K562 (cell line): ENCODE results near the gene SRF. TPM values are rescaled to one million over a fixed set of nuclear protein-coding genes. Genes with fewer than 3 reads are reported as not detected.

Experiments used
- DPF2 ChIP-seq: fragments of 450-650 bp; IDR thresholded peaks from 2 replicates; pipeline ENCODE4 v1.6.1; 2016
- KDM2B ChIP-seq: fragments of 250-450 bp; sonication (Bioruptor Pico); IDR thresholded peaks from 2 replicates; pipeline ENCODE4 v1.8.0; 2021; ENCODE audit warnings: mild to moderate bottlenecking, moderate library complexity
- KLF13 ChIP-seq: fragments of 450-650 bp; IDR thresholded peaks from 2 replicates; pipeline ENCODE4 v1.6.1; 2016; ENCODE audit warnings: missing genetic modification characterization, low read depth, mild to moderate bottlenecking, missing compliant biosample characterization, moderate library complexity, borderline replicate concordance
- MTF1 ChIP-seq: fragments of 250-450 bp; sonication (Bioruptor Pico); IDR thresholded peaks from 2 replicates; pipeline ENCODE4 v1.9.0; 2021; ENCODE audit warnings: moderate library complexity, mild to moderate bottlenecking, inconsistent platforms, borderline replicate concordance
- RFX7 ChIP-seq: fragments of 250-450 bp; sonication (Bioruptor Pico); IDR thresholded peaks from 2 replicates; pipeline ENCODE4 v1.5.1; 2021; ENCODE audit warnings: mild to moderate bottlenecking
- TAF1 ChIP-seq: IDR thresholded peaks from 2 replicates; pipeline ENCODE4 v1.6.1; 2011; ENCODE audit warnings: mild to moderate bottlenecking, low read length, moderate library complexity; ENCODE audit not compliant: insufficient read depth, control insufficient read depth, severe bottlenecking; ENCODE audit errors: extremely low read depth
- TCF7L2 ChIP-seq: fragments of 150-350 bp; IDR thresholded peaks from 2 replicates; pipeline ENCODE4 v1.6.1; 2016; ENCODE audit warnings: low read depth, mild to moderate bottlenecking, low read length, moderate library complexity
- TSC22D4 ChIP-seq: fragments of 450-650 bp; IDR thresholded peaks from 2 replicates; pipeline ENCODE4 v1.6.1; 2016; ENCODE audit warnings: missing genetic modification characterization, missing biosample characterization, control low read depth
- ZNF586 ChIP-seq: fragments of 450-650 bp; formaldehyde crosslinking; conservative IDR thresholded peaks from 2 replicates; pipeline ENCODE4 v1.4.0; 2020; ENCODE audit warnings: mild to moderate bottlenecking, moderate library complexity
- ZNF668 ChIP-seq: fragments of 250-450 bp; sonication (Bioruptor Pico); IDR thresholded peaks from 2 replicates; pipeline ENCODE4 v1.8.0; 2022; ENCODE audit warnings: mild to moderate bottlenecking, inconsistent platforms
- ZNF696 ChIP-seq: fragments of 250-450 bp; sonication (Bioruptor Pico); conservative IDR thresholded peaks from 2 replicates; pipeline ENCODE4 v1.4.0; 2020; ENCODE audit warnings: mild to moderate bottlenecking, moderate library complexity
- ZSCAN32 ChIP-seq: fragments of 450-650 bp; formaldehyde crosslinking; IDR thresholded peaks from 2 replicates; pipeline ENCODE4 v1.4.0; 2020; ENCODE audit warnings: mild to moderate bottlenecking, moderate library complexity
- polyA plus RNA-seq, 8 experiments: library from polyadenylated mRNA; depleted of rRNA in 4 of 8; stranded (reverse) in 5 of 8; unstranded in 3 of 8; fragments of >200 nt; fragmentation: Nextera tagmentation in 2 of 8; fragmentation: Illumina TruSeq in 1 of 8; extraction: Ambion mirVana in 2 of 8; extraction: Trizol in 1 of 8; gene quantifications; 2 replicates each; pipeline versions ENCODE4 v1.2.1 to v1.2.3, GENCODE V29; 2011 to 2014; ENCODE audit warnings: inconsistent platforms in 1 of 8, missing spikeins in 1 of 8
- total RNA-seq, 7 experiments: library from RNA; depleted of rRNA in 6 of 7; stranded (reverse); fragments of >200 nt in 6 of 7; fragmentation: Illumina TruSeq in 2 of 7; extraction: Trizol in 2 of 7; gene quantifications; 2 replicates each; pipeline versions ENCODE4 v1.2.1 to v1.2.3, GENCODE V29; 2011 to 2021; ENCODE audit warnings: low replicate concordance in 1 of 7
- TF ChIP-seq, protein P1 (sequence below): fragments of 450-650 bp; IDR thresholded peaks from 2 replicates; pipeline ENCODE4 v1.6.1; 2016; ENCODE audit warnings: antibody characterized with exemption
- TF ChIP-seq, protein P2 (sequence below): fragments of 250-450 bp; sonication (Bioruptor Pico); IDR thresholded peaks from 2 replicates; pipeline ENCODE4 v1.5.0; 2021; ENCODE audit warnings: mild to moderate bottlenecking, borderline replicate concordance
- TF ChIP-seq, protein P3 (sequence below): fragments of 250-450 bp; sonication (Bioruptor Pico); IDR thresholded peaks from 2 replicates; pipeline ENCODE4 v1.4.0; 2020; ENCODE audit warnings: mild to moderate bottlenecking, moderate library complexity

The SRF gene
- total and polyA plus RNA-seq, 9 of the 15 experiments (the other 6 are each of a cell fraction or from before 2014, with no cell fraction given): 2.5 to 37.0 (median 24.6) TPM

DNA sequence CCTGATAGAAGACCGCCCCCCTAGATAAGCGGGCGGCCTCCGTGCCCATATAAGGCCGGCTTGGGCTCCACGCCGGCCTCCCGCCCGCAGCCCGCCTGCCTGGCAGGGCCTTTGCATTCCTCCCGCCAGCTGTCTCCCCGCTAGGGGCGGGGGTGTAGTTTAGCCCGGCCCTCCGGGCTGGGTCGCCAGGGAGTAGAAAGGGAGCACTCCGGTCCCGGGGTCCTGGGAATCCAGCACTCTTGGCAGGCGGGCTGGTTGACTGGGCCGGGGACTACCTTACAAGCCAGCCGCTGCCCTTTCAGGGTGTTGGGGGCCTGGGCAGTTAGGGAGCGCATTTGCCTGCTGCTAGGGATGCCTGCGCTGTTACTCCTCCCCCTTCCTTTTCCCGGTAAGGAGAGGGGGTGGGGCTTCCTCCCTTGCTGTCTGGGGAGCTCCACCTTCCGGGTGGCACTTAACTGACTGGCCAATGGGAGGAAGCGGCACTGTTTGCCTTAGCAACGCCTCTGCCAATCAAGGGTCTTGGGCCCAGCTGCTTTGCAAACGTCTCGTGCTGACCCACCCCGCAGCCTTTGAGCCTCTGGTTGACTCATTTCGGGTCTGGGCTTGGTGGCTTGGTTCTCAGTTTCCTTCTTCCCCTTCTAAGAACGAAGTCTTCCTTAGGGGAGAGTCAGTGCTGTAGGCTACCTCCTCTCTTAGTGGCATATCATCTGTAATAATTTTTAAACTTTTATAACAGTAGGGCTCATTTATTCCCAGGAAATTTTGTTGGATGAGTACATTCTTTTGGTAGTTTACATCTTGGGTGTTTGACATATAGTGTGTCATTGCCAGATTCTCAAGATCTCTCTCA, 3.4 kb downstream of the SRF start (continued):
- TF ChIP-seq KDM2B: 0 out of 2 replicates have a peak, but pooled peaks have one; percentile 61
- TF ChIP-seq DPF2: no peak
- no peak for TF ChIP-seq KLF13 (tag)
- TF ChIP-seq ZNF668 (CRISPR knock-in tag): 0 out of 2 replicates have a peak, but pooled peaks have one; percentile 54
- TF ChIP-seq ZNF696: no peak
- TF ChIP-seq TCF7L2: no peak
- TF ChIP-seq TAF1: no peak
- no peak for TF ChIP-seq MTF1 (CRISPR knock-in tag)
- TF ChIP-seq ZNF586 (CRISPR knock-in tag): no peak
- no peak for TF ChIP-seq TSC22D4 (tag)
- no peak for TF ChIP-seq ZSCAN32 (CRISPR knock-in tag)
- TF ChIP-seq, protein P1, sequence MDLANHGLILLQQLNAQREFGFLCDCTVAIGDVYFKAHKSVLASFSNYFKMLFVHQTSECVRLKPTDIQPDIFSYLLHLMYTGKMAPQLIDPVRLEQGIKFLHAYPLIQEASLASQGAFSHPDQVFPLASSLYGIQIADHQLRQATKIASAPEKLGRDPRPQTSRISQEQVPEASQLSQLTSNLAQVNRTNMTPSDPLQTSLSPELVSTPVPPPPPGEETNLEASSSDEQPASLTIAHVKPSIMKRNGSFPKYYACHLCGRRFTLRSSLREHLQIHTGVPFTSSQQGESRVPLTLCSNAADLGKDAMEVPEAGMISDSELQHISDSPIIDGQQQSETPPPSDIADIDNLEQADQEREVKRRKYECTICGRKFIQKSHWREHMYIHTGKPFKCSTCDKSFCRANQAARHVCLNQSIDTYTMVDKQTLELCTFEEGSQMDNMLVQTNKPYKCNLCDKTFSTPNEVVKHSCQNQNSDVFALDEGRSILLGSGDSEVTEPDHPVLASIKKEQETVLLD: no peak; the same call in 1 of the 2 replicates
- TF ChIP-seq, protein P2, sequence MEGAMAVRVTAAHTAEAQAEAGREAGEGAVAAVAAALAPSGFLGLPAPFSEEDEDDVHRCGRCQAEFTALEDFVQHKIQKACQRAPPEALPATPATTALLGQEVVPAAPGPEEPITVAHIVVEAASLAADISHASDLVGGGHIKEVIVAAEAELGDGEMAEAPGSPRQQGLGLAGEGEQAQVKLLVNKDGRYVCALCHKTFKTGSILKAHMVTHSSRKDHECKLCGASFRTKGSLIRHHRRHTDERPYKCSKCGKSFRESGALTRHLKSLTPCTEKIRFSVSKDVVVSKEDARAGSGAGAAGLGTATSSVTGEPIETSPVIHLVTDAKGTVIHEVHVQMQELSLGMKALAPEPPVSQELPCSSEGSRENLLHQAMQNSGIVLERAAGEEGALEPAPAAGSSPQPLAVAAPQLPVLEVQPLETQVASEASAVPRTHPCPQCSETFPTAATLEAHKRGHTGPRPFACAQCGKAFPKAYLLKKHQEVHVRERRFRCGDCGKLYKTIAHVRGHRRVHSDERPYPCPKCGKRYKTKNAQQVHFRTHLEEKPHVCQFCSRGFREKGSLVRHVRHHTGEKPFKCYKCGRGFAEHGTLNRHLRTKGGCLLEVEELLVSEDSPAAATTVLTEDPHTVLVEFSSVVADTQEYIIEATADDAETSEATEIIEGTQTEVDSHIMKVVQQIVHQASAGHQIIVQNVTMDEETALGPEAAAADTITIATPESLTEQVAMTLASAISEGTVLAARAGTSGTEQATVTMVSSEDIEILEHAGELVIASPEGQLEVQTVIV (CRISPR knock-in tag): no peak
- TF ChIP-seq, protein P3, sequence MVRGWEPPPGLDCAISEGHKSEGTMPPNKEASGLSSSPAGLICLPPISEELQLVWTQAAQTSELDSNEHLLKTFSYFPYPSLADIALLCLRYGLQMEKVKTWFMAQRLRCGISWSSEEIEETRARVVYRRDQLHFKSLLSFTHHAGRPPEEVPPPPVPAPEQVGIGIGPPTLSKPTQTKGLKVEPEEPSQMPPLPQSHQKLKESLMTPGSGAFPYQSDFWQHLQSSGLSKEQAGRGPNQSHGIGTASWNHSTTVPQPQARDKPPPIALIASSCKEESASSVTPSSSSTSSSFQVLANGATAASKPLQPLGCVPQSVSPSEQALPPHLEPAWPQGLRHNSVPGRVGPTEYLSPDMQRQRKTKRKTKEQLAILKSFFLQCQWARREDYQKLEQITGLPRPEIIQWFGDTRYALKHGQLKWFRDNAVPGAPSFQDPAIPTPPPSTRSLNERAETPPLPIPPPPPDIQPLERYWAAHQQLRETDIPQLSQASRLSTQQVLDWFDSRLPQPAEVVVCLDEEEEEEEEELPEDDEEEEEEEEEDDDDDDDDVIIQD (CRISPR knock-in tag): no peak
- no peak for TF ChIP-seq RFX7 (CRISPR knock-in tag)
